GM08714 (cell line): ENCODE data around the gene KCTD16.

Source experiments
- H3K4me3 ChIP-seq: fragments of 200-500 bp; sonication (Bioruptor generic); 2 replicates; pipeline ENCODE4 v1.5.1; 2014; ENCODE audit warnings: mild to moderate bottlenecking, low read length, inconsistent platforms
- ZNF274 ChIP-seq: IDR thresholded peaks from 2 replicates; pipeline ENCODE4 v1.6.1; 2012; ENCODE audit warnings: mild to moderate bottlenecking, low read depth, low read length

The KCTD16 gene

DNA sequence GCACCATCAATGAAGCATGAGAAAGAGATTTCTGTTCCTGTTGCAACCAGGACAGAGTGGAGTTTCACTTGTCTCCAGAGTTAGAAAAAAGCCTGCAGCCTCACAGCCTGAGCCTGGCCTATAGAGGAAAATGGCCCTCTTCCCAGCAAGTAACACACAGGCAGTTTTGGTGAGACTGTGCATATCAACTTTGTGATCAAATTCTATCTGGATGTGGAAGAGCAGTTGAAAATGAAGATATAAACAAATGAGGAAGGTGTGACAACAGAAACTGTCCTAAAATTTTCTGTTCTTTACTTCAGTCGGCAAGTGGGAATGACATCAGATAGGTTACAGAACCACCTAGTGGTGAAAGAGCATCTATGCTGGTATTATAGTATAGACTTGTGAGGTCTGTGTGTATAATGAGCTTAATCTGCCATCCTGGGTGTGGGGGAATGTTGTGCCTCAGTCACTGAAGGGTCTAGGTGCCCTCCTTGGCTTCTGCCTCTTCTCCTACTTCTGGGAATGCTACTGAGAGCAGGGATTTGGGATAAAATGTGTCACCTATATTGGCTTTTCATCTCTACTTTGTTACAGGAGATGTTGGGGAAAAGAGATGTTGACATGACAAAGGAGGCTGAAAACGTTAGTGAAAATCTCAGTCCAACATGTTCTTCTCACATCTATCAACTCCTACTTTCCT, 28.4 kb upstream of the KCTD16 start:
- TF ChIP-seq ZNF274 = no peak
- H3K4me3 ChIP-seq = no peak overlapping the region

DNA sequence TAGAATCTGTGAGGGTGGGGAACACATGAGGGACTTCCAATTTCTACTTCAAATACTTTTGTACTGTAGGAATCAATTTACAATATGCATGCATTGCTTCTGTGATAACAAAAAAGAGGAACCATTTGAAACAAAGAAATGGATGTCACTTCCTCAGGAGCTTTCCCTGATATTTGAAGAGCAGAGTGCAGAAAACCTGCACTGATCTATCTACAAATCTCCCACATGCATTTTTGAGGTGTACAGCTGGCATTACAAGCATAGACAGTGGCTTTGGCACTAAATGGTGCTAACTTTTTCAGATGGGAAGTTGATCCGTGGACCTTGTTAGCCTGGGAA, 27.9 kb upstream of the KCTD16 start:
- no peak for TF ChIP-seq ZNF274

DNA sequence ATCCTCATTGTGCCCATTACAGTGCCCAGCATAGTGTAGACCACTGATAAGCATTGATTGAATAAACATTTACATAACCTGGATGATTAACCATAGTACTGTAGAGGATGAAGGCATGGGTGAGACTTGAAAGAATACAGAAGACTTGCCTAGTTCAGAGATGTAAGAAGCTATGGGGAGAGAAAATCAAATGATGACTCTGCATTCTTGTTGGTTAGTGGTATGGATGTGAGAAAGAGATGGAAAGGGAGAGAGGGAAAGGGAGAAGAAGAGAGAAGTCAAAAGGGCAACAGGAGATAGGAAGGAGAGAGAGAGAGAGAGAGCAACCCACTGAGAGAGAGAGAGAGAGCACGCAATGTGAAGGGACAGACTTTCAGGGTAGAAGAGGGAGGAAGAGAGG, 27.0 kb upstream of the KCTD16 start:
- TF ChIP-seq ZNF274 = no peak
- H3K4me3 ChIP-seq = no peak overlapping the region

More for the DNA sequence above, 27.9 kb upstream of the KCTD16 start:
- no peak overlapping the region for H3K4me3 ChIP-seq

DNA sequence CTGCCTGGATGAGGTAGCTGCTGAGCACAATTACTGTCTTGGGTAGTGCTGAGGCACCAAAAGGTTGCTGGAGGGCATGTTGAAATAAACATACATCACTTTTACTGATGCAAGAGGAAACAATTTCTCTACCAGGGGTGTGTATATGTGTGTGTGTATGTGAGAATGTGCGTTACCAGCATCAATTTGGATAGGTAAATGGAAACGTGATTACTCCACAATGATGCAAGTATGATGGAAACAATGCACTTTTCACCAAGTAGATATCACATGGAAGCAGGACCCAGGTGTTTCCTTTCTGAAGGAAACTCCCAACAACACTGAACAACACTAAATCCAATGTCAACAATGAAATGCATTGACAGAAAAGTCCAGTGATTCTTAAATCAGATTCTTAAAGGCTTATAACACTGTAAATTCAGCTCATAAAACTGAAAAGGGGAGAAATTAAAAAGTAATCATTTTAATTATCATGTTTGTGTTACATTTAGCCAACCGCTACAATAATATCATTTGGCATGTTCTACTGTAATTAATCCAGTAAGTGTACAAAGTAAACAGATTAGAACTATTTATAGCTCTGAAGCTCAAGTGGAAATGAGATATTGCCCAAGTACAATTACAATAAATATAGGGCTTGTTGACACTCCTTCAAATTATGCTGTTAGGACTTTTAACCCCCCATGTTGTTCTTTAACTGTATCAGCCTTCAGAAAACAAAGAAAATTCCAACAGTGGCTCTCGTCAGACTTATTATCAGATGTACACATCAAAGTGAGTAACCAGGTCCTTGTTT, 25.5 kb upstream of the KCTD16 start:
- no peak for TF ChIP-seq ZNF274
- H3K4me3 ChIP-seq = no peak overlapping the region

DNA sequence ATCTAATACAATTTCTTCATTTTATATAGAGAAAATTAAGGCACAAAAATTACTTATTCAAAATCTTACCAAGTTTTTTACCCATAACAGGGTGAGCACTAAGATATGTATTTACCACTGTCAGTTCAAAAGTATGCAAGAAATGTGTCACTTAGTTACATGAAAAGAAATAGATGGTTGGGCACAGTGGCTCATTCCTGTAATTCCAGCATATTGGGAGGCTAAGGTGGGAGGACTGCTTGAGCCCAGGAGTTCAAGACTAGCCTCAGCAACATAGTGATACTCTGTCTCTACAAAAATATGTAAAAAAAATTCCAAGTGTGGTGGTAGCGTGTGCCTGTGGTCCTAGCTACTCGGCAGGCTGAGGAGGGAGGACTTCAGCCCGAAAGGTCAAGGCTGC, 19.6 kb upstream of the KCTD16 start:
- TF ChIP-seq ZNF274 = no peak
- H3K4me3 ChIP-seq = no peak overlapping the region

DNA sequence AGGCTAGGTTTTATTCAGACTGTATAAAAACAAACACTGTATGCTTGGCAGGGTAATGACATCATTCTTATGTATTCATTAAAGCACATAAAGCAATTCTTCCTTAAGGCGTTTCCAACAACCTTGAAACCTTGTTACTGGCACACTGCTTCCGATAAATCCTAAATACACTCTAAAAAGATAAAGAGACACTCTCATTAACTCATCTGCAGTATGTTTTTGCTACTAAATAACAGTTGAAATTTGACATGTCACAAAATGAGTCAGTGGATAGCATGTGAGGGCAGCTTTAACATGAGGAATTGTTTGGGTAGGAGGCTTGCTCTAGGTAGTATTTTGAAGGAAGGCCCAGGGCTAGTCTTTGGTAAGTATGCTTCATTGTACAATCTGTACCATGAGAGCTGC, 13.9 kb upstream of the KCTD16 start:
- no peak for TF ChIP-seq ZNF274
- H3K4me3 ChIP-seq = no peak overlapping the region

DNA sequence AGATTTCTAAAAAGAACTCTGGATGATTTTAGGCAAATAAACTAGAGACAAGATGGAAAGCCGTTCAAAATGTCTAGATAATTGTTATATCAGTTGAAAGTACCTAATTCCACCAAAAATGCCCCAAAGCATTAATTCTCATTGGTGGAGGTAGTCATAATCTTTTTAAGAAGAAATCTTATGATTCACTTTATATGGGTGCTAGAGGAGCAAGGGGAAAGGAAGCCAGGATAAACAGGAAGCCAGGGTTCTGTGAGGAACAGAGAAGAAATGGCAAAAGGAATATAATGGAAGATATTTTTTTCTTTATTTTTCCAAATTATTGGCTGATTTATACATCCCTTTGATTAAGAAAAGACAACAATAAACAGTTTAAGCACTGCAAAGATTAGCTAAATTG, 8.0 kb upstream of the KCTD16 start:
- TF ChIP-seq ZNF274 = no peak
- H3K4me3 ChIP-seq = no peak overlapping the region

DNA sequence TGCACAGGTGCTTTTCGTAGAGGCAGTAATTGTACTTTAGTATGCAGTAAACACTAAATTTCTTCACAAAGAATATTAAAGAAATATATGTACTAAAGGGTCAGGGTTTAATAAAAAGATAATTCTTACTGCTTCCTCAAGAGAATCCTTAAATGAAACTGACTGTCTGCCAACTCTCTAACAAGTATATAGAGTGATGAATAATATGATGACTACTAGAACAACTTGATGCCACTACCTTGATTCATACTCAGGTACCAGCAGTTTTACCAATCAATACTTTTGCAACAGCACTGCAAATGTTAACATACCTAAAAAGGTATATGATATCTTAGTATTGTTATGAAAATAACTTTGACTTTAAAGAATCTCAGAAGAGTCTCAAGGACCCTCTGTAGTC, 4.0 kb upstream of the KCTD16 start:
- no peak overlapping the region for H3K4me3 ChIP-seq

DNA sequence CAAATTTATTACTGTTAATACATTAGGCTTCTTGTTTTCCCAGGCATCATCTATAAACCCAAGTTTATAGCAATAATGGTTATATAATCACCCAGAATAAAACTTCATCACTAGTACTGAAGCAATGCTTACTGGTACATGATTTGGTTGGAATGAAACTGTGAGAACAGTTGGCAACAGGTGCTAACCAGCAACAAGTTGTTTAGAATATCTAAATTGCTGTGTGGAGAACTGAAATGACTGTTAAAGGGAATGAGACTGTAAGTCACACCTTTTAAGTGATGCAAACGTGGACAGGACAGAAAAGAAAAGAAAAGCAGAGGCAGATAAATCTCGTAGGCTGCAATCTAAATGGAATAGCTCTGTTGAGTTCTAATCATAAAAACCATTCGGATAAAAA, 2.7 kb upstream of the KCTD16 start:
- no peak overlapping the region for H3K4me3 ChIP-seq
- TF ChIP-seq ZNF274 = no peak

More for the DNA sequence above, 4.0 kb upstream of the KCTD16 start:
- no peak for TF ChIP-seq ZNF274

DNA sequence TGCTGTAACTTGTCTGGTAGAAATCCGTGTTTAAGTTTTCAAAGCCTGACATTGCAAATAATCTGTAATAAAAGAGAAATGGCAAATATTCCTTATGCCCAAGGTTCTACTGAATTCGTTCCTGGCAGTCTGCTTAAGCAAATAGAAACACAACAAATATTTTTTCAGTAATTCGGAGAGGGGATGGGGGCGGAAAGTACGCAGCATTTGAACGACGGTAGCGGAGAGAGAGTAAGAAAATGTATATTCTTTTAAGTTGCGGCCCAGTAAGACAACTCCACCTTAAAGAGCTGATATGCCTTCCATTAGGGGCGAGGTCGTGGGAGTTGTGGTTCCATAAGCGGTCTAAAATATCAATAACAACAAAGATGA, 783 bp upstream of the KCTD16 start:
- peak overlapping the region; percentile 90 for H3K4me3 ChIP-seq
- no peak for TF ChIP-seq ZNF274

DNA sequence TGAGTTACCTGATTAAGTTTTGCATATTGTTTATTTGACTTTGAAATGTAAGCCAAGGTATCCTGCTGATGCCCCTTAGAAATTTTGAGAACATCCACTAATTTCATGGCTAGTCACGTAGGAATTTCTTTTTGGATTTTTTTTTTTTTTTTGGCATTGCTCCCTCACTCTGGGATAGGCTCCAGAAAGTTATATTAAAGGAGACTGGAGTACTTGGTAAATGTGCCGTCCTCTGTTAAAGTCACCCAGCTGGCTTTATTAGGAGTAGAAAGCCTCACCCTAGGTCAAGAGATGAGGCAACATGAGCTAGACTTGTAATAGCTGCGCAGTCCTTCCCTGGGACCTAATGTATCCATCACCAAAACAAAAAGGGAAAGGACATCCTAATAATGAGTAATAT, 3.1 kb downstream of the KCTD16 start:
- H3K4me3 ChIP-seq = no peak overlapping the region
- TF ChIP-seq ZNF274 = no peak

DNA sequence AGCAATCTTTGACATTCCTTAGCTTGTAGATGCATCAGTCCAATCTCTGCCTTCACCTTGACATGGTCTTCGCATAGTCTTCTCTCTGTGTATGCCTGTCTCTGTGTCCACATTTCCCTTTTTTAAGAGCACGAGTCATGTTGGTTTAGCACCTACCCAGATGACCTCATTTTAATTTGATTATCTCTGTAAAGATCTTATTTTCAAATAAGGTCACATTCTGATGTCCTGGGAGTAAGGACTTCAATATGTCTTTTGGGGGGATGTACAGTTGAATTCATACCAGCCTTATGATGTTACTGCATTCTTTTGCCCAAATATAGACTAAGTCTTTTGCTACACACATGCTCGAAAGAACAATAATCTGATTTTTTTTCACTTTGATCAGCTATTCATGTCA, 6.9 kb downstream of the KCTD16 start:
- no peak for TF ChIP-seq ZNF274
- no peak overlapping the region for H3K4me3 ChIP-seq

DNA sequence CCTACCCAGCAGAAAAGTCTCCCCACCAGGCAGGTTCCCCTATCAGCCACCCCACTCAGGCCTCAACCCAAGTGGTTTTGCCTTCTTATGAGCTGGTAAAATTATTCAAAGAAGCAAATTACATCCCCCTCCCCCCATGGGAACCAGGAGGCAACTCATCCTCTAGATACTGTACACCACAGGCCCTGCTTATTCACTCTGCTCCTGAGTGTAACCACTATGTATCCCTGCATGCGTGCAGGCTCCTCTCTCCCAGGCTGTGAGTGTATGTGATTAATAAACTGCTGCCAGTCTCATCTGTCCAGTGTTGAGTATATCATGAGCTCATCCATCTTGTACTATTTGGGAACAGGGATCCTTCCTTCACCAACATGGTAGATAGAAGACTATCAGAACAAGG, 8.6 kb downstream of the KCTD16 start:
- no peak for TF ChIP-seq ZNF274
- no peak overlapping the region for H3K4me3 ChIP-seq

DNA sequence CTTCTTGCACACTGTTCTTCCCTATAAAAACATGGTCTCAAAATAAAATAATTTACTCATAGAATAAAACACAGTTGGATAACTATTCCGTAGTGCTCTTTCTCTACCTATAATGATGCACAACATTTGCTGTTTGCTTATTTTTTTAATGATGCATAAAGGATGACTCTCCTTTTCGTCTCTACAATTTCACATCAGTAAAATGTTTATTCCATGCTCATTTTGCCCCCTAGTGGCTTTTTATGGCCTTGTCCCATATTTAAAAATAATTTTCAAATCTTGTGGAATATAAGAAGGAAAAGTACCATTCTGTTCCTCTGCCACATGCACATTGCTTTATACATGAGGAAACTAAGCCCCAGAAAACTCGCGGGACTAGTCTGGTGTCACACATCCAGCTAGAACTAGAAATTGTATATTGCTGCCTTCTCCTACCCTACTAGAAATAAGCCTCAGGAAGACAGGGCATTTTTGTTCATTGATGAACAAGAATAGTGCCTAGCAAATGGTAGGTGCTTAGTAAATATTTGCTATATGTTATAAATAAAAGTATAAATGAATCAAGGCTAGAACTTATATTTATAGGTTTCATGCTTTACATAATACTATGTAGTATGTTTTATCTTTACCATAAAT, 12.7 kb downstream of the KCTD16 start:
- H3K4me3 ChIP-seq = no peak overlapping the region
- no peak for TF ChIP-seq ZNF274

DNA sequence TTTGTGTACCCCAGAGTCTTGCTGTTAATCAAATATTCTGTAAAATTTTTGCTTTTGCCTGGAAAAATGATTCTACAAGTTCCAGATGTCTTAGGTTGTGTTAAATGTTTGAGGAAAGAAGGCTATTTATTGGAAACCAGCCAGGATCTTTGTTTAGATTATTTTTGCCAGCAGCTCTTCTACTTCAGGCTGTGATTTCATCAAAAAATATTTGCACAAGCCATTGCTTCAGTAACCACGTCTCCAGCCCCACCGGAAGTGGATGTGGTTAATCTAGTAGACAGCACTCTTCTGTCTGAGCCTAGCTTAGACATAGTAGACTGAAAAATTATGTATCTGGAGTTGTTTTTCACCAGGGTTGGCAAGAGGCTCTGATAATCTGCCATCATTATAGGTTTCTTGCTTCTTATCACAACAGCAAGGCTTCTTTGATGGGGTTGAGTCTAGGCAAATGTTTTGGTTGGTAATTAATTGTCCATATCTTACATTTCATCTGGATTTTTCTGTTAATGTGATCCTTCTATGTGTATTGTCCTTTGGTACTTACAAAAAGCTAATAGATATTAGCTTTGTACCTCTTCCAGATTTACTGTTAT, 17.1 kb downstream of the KCTD16 start:
- no peak for TF ChIP-seq ZNF274
- no peak overlapping the region for H3K4me3 ChIP-seq
